Naive thymus-derived CD4-positive, alpha-beta T cell (primary cell): ENCODE data around the gene OGT. TPM values are rescaled to one million over a fixed set of nuclear protein-coding genes. Genes with fewer than 3 reads are reported as not detected.
"Not testable (repeated sequence)": the region's sequence is repeated elsewhere in the genome, so short reads cannot be mapped to it uniquely, and the experiment has no call there.

ENCODE experiments used
- ATAC-seq: fragments of 150-1000 bp; cut with Tn5 transposase; 2 replicates; pipeline ENCODE4 v1.10.0; 2021; ENCODE audit warnings: mild to moderate bottlenecking, moderate library complexity
- CTCF ChIA-PET: fragments of 350-600 bp; sonication (Branson Sonifier 250); formaldehyde crosslinking; loops from one replicate; lab custom pipeline; 2021; ENCODE audit warnings: antibody characterized with exemption; lab: Charles Lee
- POLR2A ChIA-PET: fragments of 350-600 bp; sonication (Branson Sonifier 250); formaldehyde crosslinking; loops from one replicate; lab custom pipeline; 2021; ENCODE audit warnings: antibody characterized with exemption, inconsistent platforms; lab: Charles Lee
- DNase-seq, 9 donors: peaks; one replicate each; pipeline versions ENCODE4 v3.0.0 to v3.0.0-alpha.2; 2020 to 2022; ENCODE audit warnings: mixed read lengths in 1 of 9
- H3K27ac ChIP-seq: one replicate; pipeline ENCODE4 v1.7.0; 2013; ENCODE audit warnings: mild to moderate bottlenecking, low read depth, low read length, moderate library complexity
- H3K27me3 ChIP-seq, 2 donors: one replicate each; pipeline ENCODE4 v1.7.0; 2013; ENCODE audit warnings: low read length in 2 of 2, mild to moderate bottlenecking in 2 of 2, moderate library complexity in 2 of 2; ENCODE audit not compliant: control insufficient read depth in 2 of 2, insufficient read depth in 2 of 2
- H3K36me3 ChIP-seq, 3 experiments: 1 replicate in 2 of 3; 2 replicates in 1 of 3; pipeline ENCODE4 v1.7.0; 2013; ENCODE audit warnings: low read length in 3 of 3, mild to moderate bottlenecking in 3 of 3, moderate library complexity in 1 of 3; ENCODE audit not compliant: insufficient read depth in 3 of 3, control insufficient read depth in 2 of 3
- H3K4me1 ChIP-seq, 2 donors: one replicate each; pipeline ENCODE4 v1.7.0; 2013; ENCODE audit warnings: low read length in 2 of 2, mild to moderate bottlenecking in 2 of 2, moderate library complexity in 1 of 2; ENCODE audit not compliant: control insufficient read depth in 2 of 2, insufficient read depth in 2 of 2
- H3K4me3 ChIP-seq: 2 replicates; pipeline ENCODE4 v1.7.0; 2013; ENCODE audit warnings: mild to moderate bottlenecking, low read length
- H3K9me3 ChIP-seq, 3 experiments: 1 replicate in 2 of 3; 2 replicates in 1 of 3; pipeline ENCODE4 v1.7.0; 2013; ENCODE audit warnings: low read length in 3 of 3; ENCODE audit not compliant: control insufficient read depth in 2 of 3
- H3K27ac Mint-ChIP-seq, 9 donors: one replicate each; pipeline ENCODE4 v1.8.0; 2020 to 2022; ENCODE audit warnings: mixed read lengths in 9 of 9, mild to moderate bottlenecking in 8 of 9, moderate library complexity in 5 of 9, inconsistent platforms in 2 of 9
- H3K27me3 Mint-ChIP-seq, 5 donors: one replicate each; pipeline ENCODE4 v1.8.0; 2021 to 2022; ENCODE audit warnings: mixed read lengths in 5 of 5, mild to moderate bottlenecking in 1 of 5
- H3K36me3 Mint-ChIP-seq, 5 donors: one replicate each; pipeline ENCODE4 v1.8.0; 2020 to 2022; ENCODE audit warnings: mixed read lengths in 5 of 5, mild to moderate bottlenecking in 3 of 5, inconsistent platforms in 1 of 5
- H3K4me1 Mint-ChIP-seq, 7 donors: one replicate each; pipeline ENCODE4 v1.8.0; 2020 to 2022; ENCODE audit warnings: mixed read lengths in 7 of 7, mild to moderate bottlenecking in 3 of 7, inconsistent platforms in 1 of 7
- H3K4me3 Mint-ChIP-seq, 10 donors: one replicate each; pipeline ENCODE4 v1.8.0; 2020 to 2022; ENCODE audit warnings: mild to moderate bottlenecking in 10 of 10, mixed read lengths in 10 of 10, moderate library complexity in 6 of 10, inconsistent platforms in 2 of 10
- H3K9me3 Mint-ChIP-seq, 11 donors: one replicate each; pipeline ENCODE4 v1.8.0; 2020 to 2022; ENCODE audit warnings: mixed read lengths in 11 of 11, mild to moderate bottlenecking in 4 of 11, inconsistent platforms in 1 of 11, moderate library complexity in 1 of 11
- intact Hi-C, 2 donors: fragments of 100-400 bp; cut with micrococcal nuclease; formaldehyde crosslinking; loops; one replicate each; pipeline ENCODE4 v1.15.1; 2023
- polyA plus RNA-seq, 2 donors: library from polyadenylated mRNA; unstranded; fragments of 300-500 nt; fragmentation: Illumina TruSeq; gene quantifications; one replicate each; pipeline ENCODE4 v1.2.3, GENCODE V29; 2021
- total RNA-seq, 6 experiments: library from RNA in 5 of 6; stranded (reverse) in 5 of 6; gene quantifications; 1 replicate in 5 of 6; 2 replicates in 1 of 6; pipeline ENCODE4 v1.2.3 and lab custom pipeline; 2021 to 2026

Gene OGT
- total and polyA plus RNA-seq, 7 experiments from 2014 or later, result 30.5 to 520 (median 346) TPM

- no peak overlapping the region for H3K4me3 Mint-ChIP-seq
Observed at GRCh38 chrX:71579136-71579989, 46.5 kb downstream of the OGT start.

GRCh38 chrX:71579990-71580380, 47.1 kb downstream of the OGT start:
- H3K4me1 Mint-ChIP-seq, result peaks cover 0 to 6% (median 0%) of the 10 kb centered on the region in 7 donors
- H3K27ac Mint-ChIP-seq, result no peak overlapping the region
- POLR2A ChIA-PET, result no interaction called here
- Histone ChIP-seq H3K36me3 (peaks cover 3 to 12% (median 5%) of the 10 kb centered on the region in 3 experiments), H3K4me3 (no peak overlapping the region), H3K9me3 (no peaks in the 10 kb centered on the region), H3K27ac (no peak overlapping the region), H3K4me1 (no peaks in the 10 kb centered on the region), H3K27me3 (no peaks in the 10 kb centered on the region)
- intact Hi-C loops, result loop anchor here (5.0 kb wide), 1 partner anchor 72 kb away; no protein-coding TSS in a partner anchor
- no peak overlapping the region for H3K4me3 Mint-ChIP-seq
- ATAC-seq (no peak), DNase-seq (no peak)
- peaks cover 0 to 10% (median 3%) of the 10 kb centered on the region in 5 donors for H3K36me3 Mint-ChIP-seq
- H3K27me3 Mint-ChIP-seq, result no peaks in the 10 kb centered on the region
- peaks cover 0 to 3% (median 0%) of the 10 kb centered on the region in 11 donors for H3K9me3 Mint-ChIP-seq
- CTCF ChIA-PET, result no interaction called here

More at GRCh38 chrX:71579136-71579989, 46.5 kb downstream of the OGT start:
- H3K27me3 ChIP-seq, result no peaks in the 10 kb centered on the region
- no peak overlapping the region for H3K27ac ChIP-seq
- no peak for ATAC-seq
- Mint-ChIP-seq H3K27me3 (no peaks in the 10 kb centered on the region), H3K4me1 (peaks cover 0 to 6% (median 0%) of the 10 kb centered on the region in 7 donors), H3K9me3 (peaks cover 0 to 3% (median 0%) of the 10 kb centered on the region in 11 donors), H3K27ac (no peak overlapping the region), H3K36me3 (peaks cover 0 to 11% (median 3%) of the 10 kb centered on the region in 5 donors)
- H3K4me3 ChIP-seq, result no peak overlapping the region
- ChIA-PET CTCF (no interaction called here), POLR2A (interaction anchor here (1.0 kb wide), 1 partner anchor 42 kb away, joined by 3 read pairs; no protein-coding TSS in a partner anchor)
- peaks cover 3 to 17% (median 5%) of the 10 kb centered on the region in 3 experiments for H3K36me3 ChIP-seq
- no peak for DNase-seq
- no peaks in the 10 kb centered on the region for H3K4me1 ChIP-seq
- H3K9me3 ChIP-seq, result no peaks in the 10 kb centered on the region
- intact Hi-C loops, result no loop called here

- ATAC-seq (no peak), DNase-seq (no peak)
- Histone ChIP-seq H3K4me1 (no peaks in the 10 kb centered on the region), H3K27me3 (no peaks in the 10 kb centered on the region), H3K4me3 (no peak overlapping the region), H3K27ac (no peak overlapping the region), H3K36me3 (peaks cover 0 to 3% (median 0%) of the 10 kb centered on the region in 3 experiments), H3K9me3 (no peaks in the 10 kb centered on the region)
- no peaks in the 10 kb centered on the region for H3K27me3 Mint-ChIP-seq
- intact Hi-C loops, result loop anchor here (5.0 kb wide), 1 partner anchor 71 kb away; no protein-coding TSS in a partner anchor
- CTCF ChIA-PET, result no interaction called here
- H3K27ac Mint-ChIP-seq, result peak overlapping the region in 1 of 9 donors; percentile 45
- no peak overlapping the region for H3K4me3 Mint-ChIP-seq
- POLR2A ChIA-PET, result no interaction called here
- peaks cover 0 to 7% (median 2%) of the 10 kb centered on the region in 7 donors for H3K4me1 Mint-ChIP-seq
- H3K36me3 Mint-ChIP-seq, result peaks cover 0 to 10% (median 3%) of the 10 kb centered on the region in 5 donors
- H3K9me3 Mint-ChIP-seq, result peaks cover 0 to 3% (median 0%) of the 10 kb centered on the region in 11 donors
Observed at GRCh38 chrX:71581210-71581609, 48.3 kb downstream of the OGT start.

GRCh38 chrX:71586929-71587328, 54.0 kb downstream of the OGT start:
- peaks cover 0 to 7% (median 2%) of the 10 kb centered on the region in 7 donors for H3K4me1 Mint-ChIP-seq
- CTCF ChIA-PET, result no interaction called here

GRCh38 chrX:71593210-71593609, 60.3 kb downstream of the OGT start:
- intact Hi-C loops, H3K27me3 Mint-ChIP-seq, H3K9me3 Mint-ChIP-seq: not testable (repeated sequence)

More at GRCh38 chrX:71586929-71587328, 54.0 kb downstream of the OGT start:
- H3K36me3 ChIP-seq, result no peaks in the 10 kb centered on the region
- intact Hi-C loops, result no loop called here
- no peak for DNase-seq
- no peaks in the 10 kb centered on the region for H3K9me3 ChIP-seq
- H3K27ac ChIP-seq, result no peak overlapping the region
- H3K4me3 ChIP-seq, result no peak overlapping the region
- H3K27me3 ChIP-seq, result no peaks in the 10 kb centered on the region
- Mint-ChIP-seq H3K9me3 (no peaks in the 10 kb centered on the region), H3K27me3 (no peaks in the 10 kb centered on the region), H3K27ac (peak overlapping the region in 4 of 9 donors; percentile 1 to 21 (median 14)), H3K4me3 (no peak overlapping the region), H3K36me3 (peaks cover 0 to 6% (median 0%) of the 10 kb centered on the region in 5 donors)
- no peak for ATAC-seq
- POLR2A ChIA-PET, result no interaction called here
- H3K4me1 ChIP-seq, result no peaks in the 10 kb centered on the region

GRCh38 chrX:71599965-71600364, 67.1 kb downstream of the OGT start:
- H3K27ac ChIP-seq, result no peak overlapping the region
- POLR2A ChIA-PET, result interaction anchor here (0.5 kb wide), 1 partner anchor 63 kb away, joined by 3 read pairs; no protein-coding TSS in a partner anchor
- no peak overlapping the region for H3K4me3 Mint-ChIP-seq
- intact Hi-C loops, result no loop called here
- H3K27ac Mint-ChIP-seq, result peak overlapping the region in 1 of 9 donors; percentile 26
- H3K36me3 Mint-ChIP-seq, result peaks cover 10 to 52% (median 37%) of the 10 kb centered on the region in 5 donors
- H3K4me1 ChIP-seq, result no peaks in the 10 kb centered on the region
- H3K36me3 ChIP-seq, result peaks cover 0 to 30% (median 0%) of the 10 kb centered on the region in 3 experiments
- DNase-seq, result no peak
- H3K9me3 Mint-ChIP-seq, result peaks cover 0 to 2% (median 0%) of the 10 kb centered on the region in 11 donors
- H3K9me3 ChIP-seq, result no peaks in the 10 kb centered on the region
- peaks cover 0 to 16% (median 0%) of the 10 kb centered on the region in 7 donors for H3K4me1 Mint-ChIP-seq
- ATAC-seq, result no peak
- no peaks in the 10 kb centered on the region for H3K27me3 ChIP-seq
- H3K4me3 ChIP-seq, result no peak overlapping the region
- H3K27me3 Mint-ChIP-seq, result no peaks in the 10 kb centered on the region
- CTCF ChIA-PET, result no interaction called here

More at GRCh38 chrX:71593210-71593609, 60.3 kb downstream of the OGT start:
- H3K4me1 Mint-ChIP-seq, H3K9me3 ChIP-seq, H3K4me3 Mint-ChIP-seq, H3K27ac ChIP-seq, DNase-seq, CTCF ChIA-PET, ATAC-seq, H3K27ac Mint-ChIP-seq, H3K4me3 ChIP-seq, H3K27me3 ChIP-seq, H3K4me1 ChIP-seq, POLR2A ChIA-PET: not testable (repeated sequence)
- peaks cover 4 to 11% (median 10%) of the 10 kb centered on the region in 5 donors for H3K36me3 Mint-ChIP-seq
- H3K36me3 ChIP-seq, result peaks cover 0 to 10% (median 0%) of the 10 kb centered on the region in 3 experiments
